ENCODE measurements around the gene RSPH1. TPM values are rescaled to one million over a fixed set of nuclear protein-coding genes. Genes with fewer than 3 reads are reported as not detected.

The RSPH1 gene
- total RNA-seq, 1 donor from 2014 or later: 0.42 TPM

- Mint-ChIP-seq H3K27ac (ENCODE audit: unreplicated experiment) (no peak overlapping the region), H3K4me1 (ENCODE audit: low read depth, unreplicated experiment) (peaks cover 6% of the 10 kb centered on the region), H3K9me3 (ENCODE audit: unreplicated experiment) (peaks cover 9% of the 10 kb centered on the region), H3K27me3 (ENCODE audit: unreplicated experiment) (peaks cover 4% of the 10 kb centered on the region), H3K36me3 (ENCODE audit: unreplicated experiment) (no peaks in the 10 kb centered on the region), H3K4me3 (ENCODE audit: unreplicated experiment) (no peak overlapping the region)
- TF ChIP-seq CTCF (IDR thresholded peaks at IDR 0.05; ENCODE audit: partially characterized antibody, unreplicated experiment): no peak
- no peak for DNase-seq
Measured at GRCh38 chr21:42509244-42509643, 13.2 kb upstream of the RSPH1 start.

- peaks cover 2% of the 10 kb centered on the region for H3K27me3 Mint-ChIP-seq (ENCODE audit: unreplicated experiment)
- no peaks in the 10 kb centered on the region for H3K36me3 Mint-ChIP-seq (ENCODE audit: unreplicated experiment)
- no peak for TF ChIP-seq CTCF (IDR thresholded peaks at IDR 0.05; ENCODE audit: partially characterized antibody, unreplicated experiment)
- H3K4me1 Mint-ChIP-seq (ENCODE audit: low read depth, unreplicated experiment): peaks cover 6% of the 10 kb centered on the region
- peaks cover 9% of the 10 kb centered on the region for H3K9me3 Mint-ChIP-seq (ENCODE audit: unreplicated experiment)
- no peak for DNase-seq
- H3K27ac Mint-ChIP-seq (ENCODE audit: unreplicated experiment): no peak overlapping the region
- no peak overlapping the region for H3K4me3 Mint-ChIP-seq (ENCODE audit: unreplicated experiment)
Measured at GRCh38 chr21:42508371-42508770, 12.3 kb upstream of the RSPH1 start.

- Mint-ChIP-seq H3K9me3 (ENCODE audit: unreplicated experiment) (peaks cover 9% of the 10 kb centered on the region), H3K27me3 (ENCODE audit: unreplicated experiment) (peaks cover 2% of the 10 kb centered on the region), H3K36me3 (ENCODE audit: unreplicated experiment) (no peaks in the 10 kb centered on the region), H3K4me3 (ENCODE audit: unreplicated experiment) (no peak overlapping the region), H3K4me1 (ENCODE audit: low read depth, unreplicated experiment) (peaks cover 3% of the 10 kb centered on the region), H3K27ac (ENCODE audit: unreplicated experiment) (no peak overlapping the region)
- TF ChIP-seq CTCF (IDR thresholded peaks at IDR 0.05; ENCODE audit: partially characterized antibody, unreplicated experiment): no peak
- no peak for DNase-seq
Measured at GRCh38 chr21:42507418-42507817, 11.4 kb upstream of the RSPH1 start.

GRCh38 chr21:42505090-42505726, 9.2 kb upstream of the RSPH1 start:
- no peaks in the 10 kb centered on the region for H3K4me1 Mint-ChIP-seq (ENCODE audit: low read depth, unreplicated experiment)
- no peak overlapping the region for H3K4me3 Mint-ChIP-seq (ENCODE audit: unreplicated experiment)
- H3K27me3 Mint-ChIP-seq (ENCODE audit: unreplicated experiment): no peaks in the 10 kb centered on the region
- DNase-seq: no peak
- peaks cover 2% of the 10 kb centered on the region for H3K9me3 Mint-ChIP-seq (ENCODE audit: unreplicated experiment)
- no peak for TF ChIP-seq CTCF (IDR thresholded peaks at IDR 0.05; ENCODE audit: partially characterized antibody, unreplicated experiment)
- H3K36me3 Mint-ChIP-seq (ENCODE audit: unreplicated experiment): no peaks in the 10 kb centered on the region
- no peak overlapping the region for H3K27ac Mint-ChIP-seq (ENCODE audit: unreplicated experiment)

- H3K4me1 Mint-ChIP-seq (ENCODE audit: low read depth, unreplicated experiment): peaks cover 3% of the 10 kb centered on the region
- no peak for TF ChIP-seq CTCF (IDR thresholded peaks at IDR 0.05; ENCODE audit: partially characterized antibody, unreplicated experiment)
- no peak for DNase-seq
- no peak overlapping the region for H3K27ac Mint-ChIP-seq (ENCODE audit: unreplicated experiment)
- H3K9me3 Mint-ChIP-seq (ENCODE audit: unreplicated experiment): peaks cover 2% of the 10 kb centered on the region
- H3K36me3 Mint-ChIP-seq (ENCODE audit: unreplicated experiment): no peaks in the 10 kb centered on the region
- H3K27me3 Mint-ChIP-seq (ENCODE audit: unreplicated experiment): no peaks in the 10 kb centered on the region
- H3K4me3 Mint-ChIP-seq (ENCODE audit: unreplicated experiment): no peak overlapping the region
Measured at GRCh38 chr21:42503711-42504110, 7.7 kb upstream of the RSPH1 start.
